NCI-H1092 (cell line): ENCODE data around the gene TDRD7.
"Not testable (repeated sequence)": the region's sequence is repeated elsewhere in the genome, so short reads cannot be mapped to it uniquely, and the experiment has no call there.

ENCODE experiments used
- DNase-seq: peaks from one replicate; lab custom pipeline; 2025; lab: John Stamatoyannopoulos, UW

The TDRD7 gene

GRCh38 chr9:97425336-97425972 is 13.6 kb downstream of the TDRD7 start:
- DNase-seq, result no peak

DNA sequence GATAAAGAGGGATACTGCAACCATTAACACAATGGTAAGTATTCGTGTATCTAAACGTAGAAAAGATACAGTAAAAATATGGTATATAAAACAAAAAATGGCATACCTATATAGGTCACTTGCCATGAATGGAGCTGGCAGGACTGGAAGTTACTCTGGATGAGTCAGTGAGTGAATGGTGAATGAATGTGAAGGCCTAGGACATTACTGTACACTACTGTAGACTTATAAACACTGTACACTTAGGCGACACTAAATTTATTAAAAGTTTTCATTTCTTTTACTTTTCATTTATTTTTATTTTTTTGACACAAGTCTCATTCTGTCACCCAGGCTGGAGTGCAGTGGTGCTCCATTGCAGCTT is 14.1 kb downstream of the TDRD7 start:
- DNase-seq, result no peak

GRCh38 chr9:97427885-97428284 is 16.0 kb downstream of the TDRD7 start:
- DNase-seq, result no peak

DNA sequence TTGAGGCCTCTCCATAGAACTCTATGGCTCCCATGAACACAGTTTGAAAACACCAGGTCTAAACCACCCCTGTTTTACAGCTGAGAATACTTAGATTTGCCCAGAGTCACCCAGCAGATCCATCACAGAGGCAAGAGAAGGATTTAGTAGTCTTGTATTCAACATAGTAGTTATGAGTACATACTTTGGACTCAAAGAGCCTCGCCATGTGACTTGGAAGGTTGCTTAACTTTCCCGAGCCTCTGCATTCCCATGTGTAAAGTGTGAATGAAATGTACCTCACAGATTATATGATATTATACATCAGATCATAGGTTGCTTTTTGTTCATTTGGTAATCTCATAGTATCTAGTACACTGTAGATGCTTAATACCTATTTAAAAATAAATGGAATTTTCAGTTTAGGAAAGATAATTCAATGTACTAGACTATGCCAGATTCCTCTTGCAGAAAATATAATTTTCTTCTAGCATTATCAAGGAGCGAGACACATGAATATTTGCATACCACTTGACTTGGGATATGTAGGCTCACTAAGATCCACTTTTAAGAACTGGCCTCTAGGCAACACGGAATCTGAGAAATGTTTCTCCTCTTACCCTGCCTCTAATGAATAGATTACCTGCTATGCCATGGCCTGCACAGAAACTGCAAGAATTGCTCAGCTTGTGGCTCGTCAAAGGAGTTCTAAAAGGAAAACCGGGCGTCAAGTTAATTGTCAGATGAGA is 18.6 kb downstream of the TDRD7 start:
- no peak for DNase-seq

DNA sequence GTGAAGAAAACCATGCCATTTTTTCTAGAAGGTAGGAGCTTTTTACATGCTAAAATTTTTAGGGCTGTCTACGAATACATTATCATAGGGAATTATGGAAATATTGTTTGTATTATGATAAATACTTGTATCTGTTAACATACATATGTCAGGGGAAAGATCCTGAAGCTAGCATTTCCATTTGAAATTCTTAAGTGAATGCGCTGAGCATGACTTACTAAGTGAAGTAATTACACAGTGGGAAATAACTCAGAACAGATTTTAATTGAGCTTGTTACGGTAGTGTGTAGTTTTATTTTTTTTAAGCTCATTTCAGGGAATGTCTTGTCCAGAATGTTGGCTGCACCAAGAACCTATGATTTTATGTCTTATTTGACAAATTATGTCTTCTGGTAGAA is 19.1 kb downstream of the TDRD7 start:
- DNase-seq, result no peak

- DNase-seq, result no peak
Measured at GRCh38 chr9:97431549-97432143, 19.8 kb downstream of the TDRD7 start.

GRCh38 chr9:97437051-97437600 is 25.2 kb downstream of the TDRD7 start:
- no peak for DNase-seq

DNA sequence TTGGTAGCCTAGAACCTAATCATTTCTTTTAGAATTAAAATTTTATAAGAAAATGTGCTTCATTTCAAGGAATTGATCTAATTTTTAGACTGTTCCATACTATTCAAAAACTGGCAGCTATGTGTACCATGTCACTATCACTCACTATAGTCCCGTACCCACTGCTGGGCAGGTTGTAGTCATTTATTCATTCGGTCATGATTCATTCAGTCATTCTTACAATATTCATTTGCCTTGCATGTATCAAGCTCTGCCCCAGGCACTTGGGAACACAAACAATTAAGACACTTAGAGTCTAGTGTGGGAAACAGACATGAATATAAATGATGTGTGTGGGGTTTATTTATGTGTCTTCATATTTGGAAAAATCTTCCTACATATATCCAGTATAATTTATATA is 26.4 kb downstream of the TDRD7 start:
- no peak for DNase-seq

DNA sequence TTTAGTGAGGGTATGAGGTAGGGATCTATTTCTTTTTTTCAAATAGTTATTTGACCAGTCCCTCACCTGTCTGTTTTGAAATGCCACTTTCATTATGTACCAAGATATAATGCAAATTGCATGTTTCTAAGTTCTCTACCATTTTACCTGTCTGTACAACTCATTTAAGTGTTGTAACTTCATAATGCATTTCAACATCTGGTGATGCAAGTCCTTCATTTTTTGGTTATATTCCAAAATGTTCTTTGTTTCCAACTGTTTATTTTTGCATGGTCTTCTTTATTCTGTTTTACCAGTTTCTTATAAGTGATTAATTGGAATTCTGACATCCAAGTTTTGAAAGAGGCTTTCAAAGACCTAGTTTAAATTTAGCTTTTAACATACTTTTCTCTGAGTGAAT is 26.8 kb downstream of the TDRD7 start:
- no peak for DNase-seq

- DNase-seq, result no peak
Measured at GRCh38 chr9:97440160-97440559, 28.3 kb downstream of the TDRD7 start.

- DNase-seq, result no peak
Measured at GRCh38 chr9:97441729-97442128, 29.8 kb downstream of the TDRD7 start.

DNA sequence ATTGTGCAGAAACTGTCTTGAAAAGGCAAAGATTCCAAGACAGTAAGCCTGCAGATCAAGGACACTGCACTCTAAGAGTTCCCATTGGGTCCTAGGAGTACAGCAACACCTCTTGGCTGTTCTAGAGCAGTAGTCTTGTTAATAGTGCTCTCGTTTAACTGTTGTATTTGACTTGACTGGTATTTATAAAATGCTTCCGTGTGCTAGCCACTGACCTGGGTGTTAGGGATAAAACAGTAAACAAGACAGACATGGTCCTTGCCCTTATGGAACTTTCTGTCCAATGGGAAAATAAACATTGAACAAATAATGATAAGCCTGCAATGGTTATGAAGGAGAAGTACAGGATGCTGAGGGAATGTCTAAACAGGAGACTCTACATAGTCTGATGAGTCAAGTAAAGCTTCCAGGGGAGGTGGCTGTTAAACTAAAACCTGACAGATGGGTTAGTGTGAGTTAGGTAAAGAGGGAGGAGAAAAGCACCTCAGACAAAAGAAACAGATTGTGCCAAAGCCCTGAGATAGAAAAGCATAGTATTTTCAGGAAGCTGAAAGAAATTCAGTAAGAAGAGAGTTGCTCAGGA is 33.3 kb downstream of the TDRD7 start:
- no peak for DNase-seq

DNA sequence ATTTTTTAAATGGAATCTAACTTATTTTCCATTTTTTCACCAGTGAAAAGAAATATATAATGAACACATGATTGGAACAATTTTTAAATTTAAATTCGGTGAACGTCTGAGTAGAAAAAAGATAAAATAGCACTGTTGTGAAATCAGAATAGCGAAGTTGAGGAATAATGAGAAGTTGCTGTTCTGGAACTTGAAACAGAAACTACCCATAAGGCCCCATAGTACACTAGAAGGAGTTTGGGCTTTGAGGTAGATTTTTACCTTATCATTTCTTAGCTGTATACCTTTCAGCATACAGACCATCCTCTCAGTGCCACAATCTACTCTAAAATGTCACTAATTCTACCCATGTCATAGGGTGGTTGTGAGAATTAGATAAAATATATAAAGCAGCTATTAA is 35.1 kb downstream of the TDRD7 start:
- no peak for DNase-seq

DNA sequence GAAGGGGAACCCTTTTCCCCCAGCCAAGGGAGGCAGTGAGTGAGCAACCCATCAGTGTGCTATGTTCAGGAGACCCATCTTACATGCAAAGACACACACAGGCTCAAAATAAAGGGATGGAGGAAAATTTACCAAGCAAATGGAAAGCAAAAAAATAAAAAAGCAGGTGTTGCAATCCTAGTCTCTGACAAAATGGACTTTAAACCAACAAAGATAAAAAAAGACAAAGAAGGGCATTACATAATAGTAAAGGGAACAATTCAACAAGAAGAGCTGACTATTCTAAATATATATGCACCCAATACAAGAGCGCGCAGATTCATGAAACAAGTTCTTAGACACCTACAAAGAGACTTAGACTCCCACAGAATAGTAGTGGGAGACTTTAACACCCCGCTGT is 41.7 kb downstream of the TDRD7 start:
- not testable (repeated sequence) for DNase-seq

DNA sequence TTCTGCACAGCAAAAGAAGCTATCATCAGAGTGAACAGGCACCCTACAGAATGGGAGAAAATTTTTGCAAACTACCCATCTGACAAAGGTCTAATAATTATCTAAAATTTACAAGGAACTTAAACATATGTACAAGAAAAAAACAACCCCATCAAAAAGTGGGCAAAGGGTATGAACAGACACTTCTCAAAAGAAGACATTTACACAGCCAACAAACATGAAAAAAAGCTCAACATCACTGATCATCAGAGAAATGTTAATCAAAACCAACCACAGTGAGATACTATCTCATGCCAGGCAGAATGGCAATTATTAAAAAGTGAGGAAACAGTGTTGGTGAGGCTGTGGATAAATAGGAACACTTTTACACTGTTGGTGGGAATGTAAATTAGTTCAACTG is 44.9 kb downstream of the TDRD7 start:
- not testable (repeated sequence) for DNase-seq

DNA sequence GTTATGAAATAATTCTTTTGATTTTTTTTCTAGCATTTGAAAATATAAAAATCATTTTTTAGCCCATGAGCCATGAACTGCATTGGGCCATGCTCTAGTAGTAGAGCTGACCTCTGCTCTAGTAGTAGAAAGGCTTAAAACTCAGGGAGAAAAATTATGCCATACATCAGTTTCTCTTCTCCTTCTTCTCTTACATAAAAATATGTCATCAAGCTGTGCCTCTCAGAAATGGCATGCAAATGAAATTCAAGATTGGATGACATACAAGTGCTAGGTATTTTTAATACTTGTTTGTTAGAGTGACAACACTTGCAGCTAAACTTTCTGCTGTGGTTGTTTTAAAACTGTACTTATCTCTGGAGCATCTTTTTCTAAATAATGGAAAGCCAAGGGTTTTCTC is 47.4 kb downstream of the TDRD7 start:
- no peak for DNase-seq

DNA sequence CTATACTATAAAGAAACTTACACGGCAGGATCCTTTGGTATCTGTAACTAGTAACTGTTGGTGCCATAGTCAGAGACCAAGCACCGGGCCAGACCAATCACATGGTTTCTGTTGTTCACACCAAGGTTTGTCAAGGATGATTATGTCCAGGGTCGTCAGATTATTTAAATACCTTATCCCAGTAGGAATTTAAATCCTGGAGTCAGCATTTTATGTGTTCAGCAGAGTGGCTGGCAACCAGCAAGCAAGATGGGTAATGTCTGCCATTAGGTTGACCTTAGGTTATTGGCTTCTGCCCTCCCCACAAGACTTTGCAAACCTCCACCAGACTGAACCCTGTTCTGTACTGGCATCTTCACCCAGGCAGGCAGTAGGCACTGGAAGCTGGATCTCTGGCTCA is 50.3 kb downstream of the TDRD7 start:
- DNase-seq, result no peak

DNA sequence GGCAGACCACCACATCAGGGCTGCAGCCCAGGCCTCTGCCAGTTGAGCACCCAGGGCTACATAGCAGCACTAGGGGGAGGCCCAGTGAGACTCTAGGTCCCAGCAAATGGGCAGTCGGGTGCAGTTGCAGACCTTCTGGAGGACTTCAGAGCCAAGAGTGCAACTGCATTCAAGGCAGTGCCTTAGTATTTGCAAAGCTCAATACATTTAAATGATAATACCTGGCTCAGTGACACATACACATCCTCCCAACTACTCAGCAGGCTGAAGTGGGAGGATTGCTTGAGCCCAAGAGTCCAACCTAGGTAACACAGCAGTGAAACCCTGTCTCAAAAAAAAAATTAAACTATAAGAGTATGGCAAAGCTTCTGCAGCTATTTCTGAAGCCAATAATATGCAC is 51.0 kb downstream of the TDRD7 start:
- no peak for DNase-seq

- DNase-seq, result peak; percentile 53
Measured at GRCh38 chr9:97468658-97469448, 57.0 kb downstream of the TDRD7 start.

GRCh38 chr9:97470076-97470475 is 58.2 kb downstream of the TDRD7 start:
- peak; percentile 3 for DNase-seq

GRCh38 chr9:97473717-97474116 is 61.8 kb downstream of the TDRD7 start:
- no peak for DNase-seq

- DNase-seq, result no peak
Measured at GRCh38 chr9:97474372-97474925, 62.6 kb downstream of the TDRD7 start.
